A549 (cell line): ENCODE results near the gene TEX264.

Experiments used
- HDAC2 ChIP-seq: fragments of 200-600 bp; sonication (generic); IDR thresholded peaks from 2 replicates; pipeline ENCODE4 v1.6.1; 2016
- POLR2A ChIP-seq: IDR thresholded peaks from 2 replicates; pipeline ENCODE4 v1.6.1; 2012; ENCODE audit warnings: mild to moderate bottlenecking, low read length
- RNF2 ChIP-seq: fragments of 200-600 bp; sonication (generic); IDR thresholded peaks from 2 replicates; pipeline ENCODE4 v1.6.1; 2016; ENCODE audit warnings: low read depth, mild to moderate bottlenecking, antibody characterized with exemption, moderate library complexity, borderline replicate concordance
- TF ChIP-seq, protein P1 (sequence below): fragments of >200 bp; sonication (Bioruptor Twin); formaldehyde crosslinking; IDR thresholded peaks from 3 replicates; pipeline ENCODE4 v1.5.1; 2016
- TF ChIP-seq, protein P2 (sequence below): fragments of 450-650 bp; IDR thresholded peaks from 2 replicates; pipeline ENCODE4 v1.6.1; 2014; ENCODE audit warnings: antibody characterized with exemption

DNA sequence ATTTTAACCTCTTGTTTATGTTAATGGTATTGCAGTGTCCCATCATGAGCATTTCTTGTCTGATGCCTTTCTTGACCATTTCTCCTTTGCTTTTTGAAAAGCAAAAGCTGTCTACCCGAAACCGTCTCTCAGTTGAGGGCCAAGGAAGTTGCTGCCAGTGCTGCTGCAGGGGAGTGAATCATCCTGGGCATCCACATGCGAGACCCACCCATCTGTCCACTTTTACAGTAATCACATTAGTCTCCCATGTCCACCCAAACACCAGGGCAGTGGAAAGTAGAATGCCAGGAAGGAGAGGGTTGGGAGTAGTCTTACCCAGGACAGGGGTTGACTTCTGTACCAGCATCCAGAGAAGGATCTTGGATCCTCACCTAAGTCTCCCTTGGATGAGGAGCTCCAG lies 48.6 kb upstream of the TEX264 start:
- TF ChIP-seq HDAC2: no peak
- TF ChIP-seq, protein P1, sequence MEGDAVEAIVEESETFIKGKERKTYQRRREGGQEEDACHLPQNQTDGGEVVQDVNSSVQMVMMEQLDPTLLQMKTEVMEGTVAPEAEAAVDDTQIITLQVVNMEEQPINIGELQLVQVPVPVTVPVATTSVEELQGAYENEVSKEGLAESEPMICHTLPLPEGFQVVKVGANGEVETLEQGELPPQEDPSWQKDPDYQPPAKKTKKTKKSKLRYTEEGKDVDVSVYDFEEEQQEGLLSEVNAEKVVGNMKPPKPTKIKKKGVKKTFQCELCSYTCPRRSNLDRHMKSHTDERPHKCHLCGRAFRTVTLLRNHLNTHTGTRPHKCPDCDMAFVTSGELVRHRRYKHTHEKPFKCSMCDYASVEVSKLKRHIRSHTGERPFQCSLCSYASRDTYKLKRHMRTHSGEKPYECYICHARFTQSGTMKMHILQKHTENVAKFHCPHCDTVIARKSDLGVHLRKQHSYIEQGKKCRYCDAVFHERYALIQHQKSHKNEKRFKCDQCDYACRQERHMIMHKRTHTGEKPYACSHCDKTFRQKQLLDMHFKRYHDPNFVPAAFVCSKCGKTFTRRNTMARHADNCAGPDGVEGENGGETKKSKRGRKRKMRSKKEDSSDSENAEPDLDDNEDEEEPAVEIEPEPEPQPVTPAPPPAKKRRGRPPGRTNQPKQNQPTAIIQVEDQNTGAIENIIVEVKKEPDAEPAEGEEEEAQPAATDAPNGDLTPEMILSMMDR: no peak
- no peak for TF ChIP-seq RNF2
- TF ChIP-seq, protein P2, sequence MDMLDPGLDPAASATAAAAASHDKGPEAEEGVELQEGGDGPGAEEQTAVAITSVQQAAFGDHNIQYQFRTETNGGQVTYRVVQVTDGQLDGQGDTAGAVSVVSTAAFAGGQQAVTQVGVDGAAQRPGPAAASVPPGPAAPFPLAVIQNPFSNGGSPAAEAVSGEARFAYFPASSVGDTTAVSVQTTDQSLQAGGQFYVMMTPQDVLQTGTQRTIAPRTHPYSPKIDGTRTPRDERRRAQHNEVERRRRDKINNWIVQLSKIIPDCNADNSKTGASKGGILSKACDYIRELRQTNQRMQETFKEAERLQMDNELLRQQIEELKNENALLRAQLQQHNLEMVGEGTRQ: no peak
- TF ChIP-seq POLR2A: no peak
